GM21515 (cell line): Measurements from ENCODE around the gene PCDH12.

Experiments
- ATAC-seq: cut with Tn5 transposase; IDR thresholded peaks from one replicate; pipeline ENCODE4 v1.9.1; 2021; ENCODE audit not compliant: unreplicated experiment

The PCDH12 gene

DNA sequence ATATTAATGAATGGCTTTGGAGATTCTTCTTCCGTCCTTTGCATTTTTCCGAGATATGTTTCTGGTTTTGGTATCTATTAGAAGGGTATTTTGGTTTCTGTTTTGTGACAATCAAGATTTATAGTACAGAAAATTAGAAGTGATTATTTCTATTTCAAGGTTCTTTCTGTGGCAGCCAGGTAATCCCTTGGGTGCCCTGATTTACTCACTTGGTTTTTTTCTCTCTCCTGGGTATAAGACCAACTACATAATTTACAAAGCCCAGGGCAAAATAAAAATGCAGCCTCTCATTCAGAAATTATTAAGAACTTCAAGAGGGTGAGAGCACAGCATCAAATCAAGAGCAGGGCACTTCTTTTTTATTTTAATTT lies 8.9 kb upstream of the PCDH12 start:
- ATAC-seq, result no peak

DNA sequence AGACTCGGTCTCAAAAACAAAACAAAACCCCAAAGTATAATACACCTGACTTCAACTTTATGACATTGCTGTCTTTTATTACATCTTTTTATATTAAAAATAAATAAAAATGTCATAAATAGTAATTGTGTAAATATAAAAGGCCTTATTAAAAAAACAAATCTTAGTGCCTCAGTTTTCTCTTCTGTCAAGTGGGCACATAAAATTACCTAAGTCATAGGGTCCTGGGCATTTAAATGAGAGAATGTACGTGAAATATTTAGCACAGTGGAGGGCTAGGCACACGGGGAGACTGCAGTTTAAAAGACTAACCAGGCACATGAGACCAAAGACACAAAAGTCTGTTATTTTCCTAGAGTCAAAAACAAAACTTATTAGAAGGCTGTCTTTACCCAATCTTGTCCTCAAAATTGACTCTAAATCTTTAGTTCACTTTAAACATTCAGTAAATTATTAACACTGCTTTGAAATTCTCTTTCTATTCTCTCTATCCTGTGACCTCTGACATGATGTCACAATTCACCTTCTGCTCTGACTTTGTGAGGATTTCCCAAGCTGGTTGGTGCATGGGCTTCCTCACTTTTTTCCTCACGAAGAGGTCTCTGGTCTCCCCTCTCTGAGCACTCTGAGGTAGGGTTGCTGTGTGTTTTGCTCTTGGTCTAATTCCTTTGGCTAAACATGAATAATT lies 8.4 kb upstream of the PCDH12 start:
- ATAC-seq, result no peak

DNA sequence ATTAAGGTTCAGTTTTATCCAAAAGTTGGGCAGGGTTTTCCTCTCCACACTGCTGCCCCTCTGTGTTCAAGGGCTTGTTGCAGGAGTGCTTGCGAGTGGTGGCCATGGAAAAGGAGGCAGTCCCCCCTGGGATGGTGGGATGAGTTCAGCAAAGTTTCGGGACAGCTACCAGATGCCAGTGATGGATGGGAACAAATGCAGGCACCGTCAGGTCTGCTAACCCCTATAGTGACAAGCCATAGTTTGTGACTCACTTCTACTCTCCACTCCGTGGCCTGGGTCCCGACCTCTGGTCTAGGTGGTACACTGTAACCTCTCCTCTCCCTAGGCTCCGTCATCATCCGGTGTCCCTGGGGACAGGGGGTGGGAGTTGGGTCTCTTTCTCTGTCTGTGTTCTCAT lies 7.1 kb upstream of the PCDH12 start:
- ATAC-seq, result no peak

DNA sequence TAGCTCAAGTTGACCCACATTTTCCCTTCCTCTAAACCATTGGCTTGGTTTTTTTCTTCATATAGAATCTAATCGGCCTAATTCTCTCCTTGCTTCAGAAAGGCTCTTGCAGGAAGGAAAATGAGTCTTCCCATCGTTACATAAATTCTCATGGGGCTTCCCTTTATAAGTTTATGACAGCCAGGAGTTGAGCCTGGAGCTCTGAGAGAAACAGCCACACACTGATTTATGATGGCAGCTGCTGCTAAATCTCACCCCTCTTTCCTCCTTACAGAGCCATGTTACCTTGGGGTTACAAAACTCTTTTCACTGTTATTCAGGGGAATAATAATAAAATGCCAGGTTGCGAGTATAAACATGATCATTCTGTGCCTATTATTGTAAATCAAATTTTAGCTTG lies 5.7 kb upstream of the PCDH12 start:
- ATAC-seq, result no peak

DNA sequence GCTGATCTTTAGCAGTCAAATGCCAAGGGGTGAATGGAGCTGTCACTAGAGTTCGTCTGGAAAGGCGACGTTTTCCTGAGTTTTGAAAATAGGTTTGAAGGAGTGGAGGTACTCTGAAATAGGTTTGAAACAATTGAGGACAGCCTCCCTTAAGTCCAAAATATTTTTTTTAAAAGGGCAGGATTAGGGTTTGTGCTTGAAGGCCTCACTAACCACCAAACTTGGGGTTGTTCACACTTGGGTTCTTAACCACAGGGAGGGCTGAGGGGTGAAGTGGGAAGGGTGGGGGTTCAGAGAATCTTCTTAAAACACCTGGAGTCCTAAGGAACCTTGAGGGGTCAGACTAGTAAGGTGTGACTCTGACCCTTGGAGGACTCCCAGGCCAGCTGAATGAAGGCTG lies 3.5 kb upstream of the PCDH12 start:
- ATAC-seq, result no peak

DNA sequence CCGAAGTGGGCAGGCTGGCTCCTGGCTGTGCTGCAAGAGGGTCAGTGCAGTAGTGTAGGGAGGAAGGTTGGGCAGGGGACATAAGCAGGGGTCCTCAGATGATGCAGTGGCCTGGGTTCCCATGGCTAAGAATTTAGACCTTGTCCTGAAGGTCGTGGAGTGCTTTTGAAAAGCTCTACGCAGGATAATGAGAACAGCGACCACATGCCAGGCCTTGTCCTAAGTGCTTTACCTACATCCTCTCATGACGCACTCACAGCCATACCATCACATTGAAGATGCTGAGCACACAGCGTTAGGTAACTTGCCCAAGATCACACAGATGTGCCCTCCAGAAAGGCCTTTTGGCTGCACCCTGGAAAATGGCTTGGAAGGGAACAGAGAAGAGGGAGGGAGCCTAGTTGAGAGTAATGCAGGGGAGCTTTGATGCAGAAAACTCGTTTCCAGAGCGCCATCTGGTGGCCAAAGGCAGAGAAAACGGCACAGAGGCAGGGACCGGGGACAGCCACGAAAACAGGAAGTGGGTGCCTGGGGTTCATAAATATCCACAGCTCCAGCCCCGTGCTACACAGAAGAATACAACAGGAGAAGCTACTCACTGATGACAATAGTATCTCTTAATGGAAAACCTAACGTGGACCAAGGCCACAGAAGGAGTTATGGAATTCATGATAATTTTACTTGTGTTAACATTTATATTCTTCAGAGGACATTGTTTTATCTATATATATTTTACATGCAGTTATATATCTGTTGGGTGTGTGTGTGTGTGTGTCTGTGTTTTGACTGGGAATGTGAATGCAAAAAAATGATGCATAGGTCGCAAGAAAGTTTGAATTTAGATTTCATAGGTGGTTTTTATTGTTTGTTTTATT lies 2.7 kb upstream of the PCDH12 start:
- peak; percentile 94 for ATAC-seq

DNA sequence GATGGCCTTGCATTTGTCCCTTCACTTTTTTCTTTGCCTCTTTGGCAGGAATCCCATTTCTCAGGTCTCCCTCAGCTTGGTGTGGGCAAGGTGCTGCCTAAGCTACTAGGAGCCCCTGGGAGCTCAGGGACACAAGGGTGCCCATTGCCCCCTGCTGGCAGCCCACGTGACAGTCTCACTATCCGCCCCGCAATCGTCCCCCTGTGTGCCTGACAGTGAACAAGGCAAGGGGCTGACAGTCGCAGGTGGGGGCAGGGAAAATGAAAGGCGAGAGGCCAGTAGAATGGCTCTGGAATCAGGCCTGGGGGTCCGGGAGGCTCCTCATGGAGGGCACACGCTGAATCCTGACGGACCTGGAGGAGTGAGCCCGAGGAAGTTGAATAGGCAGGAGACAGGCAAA lies 2.0 kb upstream of the PCDH12 start:
- ATAC-seq, result no peak

DNA sequence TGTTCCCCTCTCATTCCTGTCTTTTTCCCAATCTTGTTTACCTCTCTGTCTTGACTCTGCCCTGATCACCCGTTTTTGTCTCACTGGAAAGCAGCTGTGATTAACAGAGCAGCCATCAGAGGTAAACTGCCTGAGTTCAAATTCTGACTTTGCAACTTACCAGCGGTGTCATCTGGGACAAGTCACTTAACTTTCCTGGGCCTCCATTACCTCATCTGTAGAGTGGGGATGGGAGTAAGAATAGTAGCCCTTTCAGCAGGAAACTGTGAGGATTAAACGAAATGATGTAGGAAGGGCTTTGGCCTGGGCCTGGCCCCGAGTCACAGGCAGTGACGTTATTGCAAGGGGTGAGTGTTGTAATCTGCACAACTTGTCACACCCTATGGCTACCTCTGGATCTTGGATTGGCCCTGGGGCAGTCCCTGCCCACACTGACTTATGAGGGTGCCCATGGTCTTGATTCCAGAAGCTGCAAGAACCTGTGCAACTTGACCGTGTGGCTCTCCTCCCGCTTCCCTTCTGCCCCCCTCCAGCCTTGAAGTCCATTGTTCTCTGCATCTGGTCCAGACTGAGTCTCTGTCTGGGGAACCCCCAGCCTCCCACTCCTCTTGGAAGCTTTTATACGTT lies 657 bp upstream of the PCDH12 start:
- no peak for ATAC-seq

DNA sequence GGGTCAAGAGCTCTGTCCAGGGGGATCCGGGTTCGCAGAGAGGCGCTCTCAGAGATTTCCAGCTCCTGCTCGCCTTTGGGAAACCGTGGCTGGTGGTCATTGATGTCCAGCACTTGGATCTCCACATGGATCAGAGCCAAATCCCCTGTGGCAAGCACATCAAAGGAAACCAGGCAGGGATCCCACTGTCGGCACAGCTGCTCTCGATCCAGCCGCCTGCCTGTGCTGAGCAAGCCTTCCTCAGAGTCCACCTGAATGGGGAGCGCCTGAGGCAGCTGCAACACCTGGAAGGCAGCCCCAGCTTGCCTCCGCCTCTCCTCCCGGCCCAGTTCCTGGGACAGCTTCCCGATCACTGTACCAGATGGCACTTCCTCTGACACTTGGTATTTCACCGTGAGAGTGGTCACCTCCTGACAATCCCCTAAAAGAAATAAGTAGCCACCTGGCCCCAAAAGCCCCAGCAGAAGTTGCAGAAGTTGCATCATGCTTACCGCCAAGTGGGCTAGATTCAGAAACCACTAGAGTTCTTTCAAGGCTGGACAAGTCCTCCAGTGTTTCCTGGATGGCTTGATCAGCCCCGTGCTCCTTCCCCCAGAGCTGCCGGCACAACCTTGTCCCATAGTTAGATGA lies 520 bp downstream of the PCDH12 start:
- ATAC-seq, result no peak

DNA sequence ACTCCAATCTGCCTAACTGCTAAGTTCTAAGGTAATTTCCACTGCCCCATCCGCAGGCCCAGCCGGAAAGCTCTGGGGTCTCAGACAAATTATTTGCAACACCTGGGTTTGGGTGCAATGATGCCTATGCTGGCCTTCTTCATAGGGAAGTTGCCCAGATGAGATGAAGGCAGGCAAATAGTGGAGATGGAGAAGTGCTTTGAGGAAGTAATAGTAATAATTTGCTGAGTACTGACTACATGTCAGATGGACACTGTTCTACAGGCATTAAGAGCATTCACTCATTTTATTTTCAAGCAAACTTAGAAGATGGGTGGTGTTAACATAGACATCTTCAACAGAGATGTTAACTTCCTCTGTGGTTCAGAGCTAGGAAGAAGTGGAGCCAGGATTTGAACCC lies 3.8 kb downstream of the PCDH12 start:
- no peak for ATAC-seq

DNA sequence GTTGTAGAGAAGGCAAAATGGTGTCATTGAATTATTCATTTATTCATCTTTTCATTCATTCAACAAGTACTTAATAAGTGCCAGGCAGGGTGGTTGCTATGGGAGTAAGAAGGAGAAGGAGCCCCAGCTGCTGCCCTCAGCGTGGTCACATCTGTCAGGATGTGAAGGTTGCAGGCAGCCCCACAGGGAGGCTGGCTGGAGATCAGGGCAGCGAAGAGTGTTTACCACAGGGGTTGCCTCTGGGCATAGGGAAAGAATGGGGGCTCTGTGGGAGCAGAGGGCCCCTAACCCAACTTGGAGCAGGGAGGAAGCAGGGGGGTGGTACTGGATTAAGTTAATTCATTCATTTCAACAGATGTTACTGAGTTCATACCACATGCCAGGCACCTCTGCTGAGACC lies 6.0 kb downstream of the PCDH12 start:
- no peak for ATAC-seq

DNA sequence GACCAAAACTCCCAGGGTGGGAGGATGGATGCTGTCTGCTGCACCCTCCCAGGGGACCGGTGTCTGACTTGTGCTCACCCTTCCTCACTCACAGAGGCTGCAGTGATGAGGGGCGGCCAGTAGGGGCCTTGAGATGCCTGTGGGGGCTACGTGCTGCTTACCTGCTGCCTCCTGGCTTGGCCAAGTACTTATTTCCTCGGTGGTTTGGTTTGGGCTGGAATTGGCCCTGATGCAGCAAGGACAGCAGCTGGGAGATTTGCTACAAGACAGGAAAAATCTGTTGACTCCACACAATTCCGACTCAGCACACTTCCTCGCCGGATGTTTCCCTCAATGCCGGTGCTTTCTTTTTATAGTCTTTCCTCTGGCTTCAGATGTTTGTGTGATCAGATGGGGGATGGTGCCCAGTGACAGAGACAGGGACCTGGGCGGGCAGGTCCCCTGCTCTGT lies 6.6 kb downstream of the PCDH12 start:
- ATAC-seq, result peak; percentile 74

DNA sequence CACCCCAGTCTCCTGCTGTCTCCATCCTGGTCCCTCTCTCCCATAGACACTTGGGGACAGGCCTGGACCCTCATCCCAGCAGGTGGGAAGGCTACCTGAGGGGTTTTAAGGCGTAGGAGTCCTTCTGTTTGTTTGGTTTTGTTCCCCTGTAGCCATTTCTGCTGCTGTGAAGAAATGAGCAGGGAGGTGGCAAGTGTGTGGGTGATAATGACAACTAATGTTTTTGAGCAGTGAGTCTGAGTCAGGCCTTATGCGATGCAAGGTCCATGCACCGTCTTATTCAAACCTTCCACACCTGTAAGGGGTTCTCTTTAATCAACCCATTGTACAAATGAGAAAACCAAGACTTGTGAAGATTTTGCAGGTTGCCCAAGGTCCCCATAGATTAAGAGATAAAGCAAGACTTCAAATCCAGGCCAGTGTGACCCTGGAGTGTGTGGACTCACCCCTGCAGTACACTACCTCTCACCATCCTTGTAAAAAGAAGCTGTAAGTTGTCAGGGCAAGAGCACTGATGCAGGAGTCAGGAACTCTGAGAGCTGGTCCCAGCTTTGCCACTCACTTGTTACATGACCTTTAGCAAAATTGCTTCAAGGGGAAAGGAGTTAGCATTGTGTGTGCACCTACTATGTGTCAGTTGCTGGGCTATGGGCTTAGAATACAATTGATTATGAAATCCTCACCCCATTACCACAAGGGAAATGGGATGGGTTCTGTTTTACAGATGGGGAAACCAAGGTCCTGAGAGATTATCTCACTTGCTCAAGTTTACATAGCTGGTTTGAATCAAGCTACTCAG lies 7.6 kb downstream of the PCDH12 start:
- no peak for ATAC-seq

DNA sequence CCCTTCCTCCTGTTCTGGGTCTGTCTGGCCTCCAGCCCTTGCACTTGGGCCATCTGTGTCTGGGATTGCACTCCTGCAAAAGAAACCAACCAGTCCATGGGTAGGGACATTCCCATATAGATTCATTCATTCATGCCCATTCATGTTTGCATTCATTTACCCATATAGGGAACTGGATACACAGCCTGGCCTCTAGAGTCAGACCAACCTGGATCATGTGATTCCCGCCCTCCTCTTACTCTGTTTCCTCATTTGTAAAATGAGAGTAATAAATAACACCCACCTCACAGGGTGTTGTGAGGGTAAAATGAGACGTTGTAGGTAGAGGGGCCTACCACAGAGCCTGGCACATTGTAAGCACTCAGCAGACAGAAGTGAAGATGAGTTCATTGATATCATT lies 8.5 kb downstream of the PCDH12 start:
- no peak for ATAC-seq

DNA sequence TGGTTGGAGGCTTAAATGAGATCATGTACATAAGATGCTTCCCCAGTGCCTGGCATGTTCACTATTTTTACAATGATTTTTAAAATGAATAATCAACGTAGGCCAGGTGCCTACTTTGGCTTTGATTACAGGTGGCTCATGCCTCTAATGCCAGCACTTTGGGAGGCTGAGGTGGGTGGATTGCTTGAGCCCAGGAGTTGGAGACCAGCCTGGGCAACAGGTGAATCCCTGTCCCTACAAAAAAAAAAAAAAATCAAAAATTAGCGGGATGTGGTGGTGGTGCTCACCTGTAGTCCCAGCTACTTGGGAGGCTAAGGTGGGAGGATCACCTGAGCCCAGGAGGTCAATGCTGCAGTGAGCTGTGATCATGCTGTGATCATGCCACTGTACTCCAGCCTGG lies 9.2 kb downstream of the PCDH12 start:
- no peak for ATAC-seq

DNA sequence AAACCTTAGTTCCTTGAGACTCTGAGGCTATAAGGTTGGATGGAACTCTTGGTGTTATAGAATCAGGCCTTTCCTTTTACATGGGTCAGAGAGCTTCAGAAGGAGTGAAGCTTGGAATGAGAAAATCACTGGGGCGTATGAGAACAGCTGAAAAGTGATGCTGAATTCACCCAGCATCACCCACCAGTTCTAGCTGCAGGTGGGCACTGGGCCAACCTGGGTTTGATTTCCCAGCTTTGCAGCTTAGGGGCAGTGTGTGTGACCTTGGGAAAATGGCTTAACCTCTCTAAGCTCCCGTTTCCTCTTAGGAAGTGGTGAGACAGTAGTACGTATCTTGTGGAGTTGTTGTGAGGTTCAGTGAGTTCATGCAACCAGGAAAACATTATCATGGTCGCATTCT lies 10.7 kb downstream of the PCDH12 start:
- no peak for ATAC-seq

DNA sequence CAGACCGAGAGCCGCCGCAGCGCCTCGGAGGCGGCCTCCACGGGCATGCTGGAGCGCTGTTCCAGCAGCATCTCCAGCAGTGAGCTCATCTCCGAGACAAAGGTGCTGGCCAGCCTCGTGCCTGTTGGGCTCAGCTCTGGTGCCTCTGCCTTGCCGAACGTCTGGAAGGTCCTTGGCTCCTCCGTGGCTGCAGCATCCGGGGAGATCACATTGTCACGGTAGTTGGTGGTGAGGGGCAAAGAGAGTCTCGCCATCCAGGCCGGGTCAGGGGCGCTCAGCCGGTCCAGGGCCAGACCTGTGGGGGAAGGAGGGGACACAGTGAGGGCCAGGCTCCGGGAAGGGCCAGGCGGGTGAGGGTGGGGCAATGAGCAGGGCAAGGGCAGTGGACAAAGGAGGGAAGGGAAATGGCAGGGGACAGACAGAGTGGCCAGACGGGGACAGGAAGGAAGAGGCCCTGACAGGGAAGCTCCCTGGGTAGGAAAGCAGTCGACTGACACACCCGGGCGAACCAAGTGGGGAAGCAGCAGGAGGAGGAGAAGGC lies 12.4 kb downstream of the PCDH12 start:
- no peak for ATAC-seq

DNA sequence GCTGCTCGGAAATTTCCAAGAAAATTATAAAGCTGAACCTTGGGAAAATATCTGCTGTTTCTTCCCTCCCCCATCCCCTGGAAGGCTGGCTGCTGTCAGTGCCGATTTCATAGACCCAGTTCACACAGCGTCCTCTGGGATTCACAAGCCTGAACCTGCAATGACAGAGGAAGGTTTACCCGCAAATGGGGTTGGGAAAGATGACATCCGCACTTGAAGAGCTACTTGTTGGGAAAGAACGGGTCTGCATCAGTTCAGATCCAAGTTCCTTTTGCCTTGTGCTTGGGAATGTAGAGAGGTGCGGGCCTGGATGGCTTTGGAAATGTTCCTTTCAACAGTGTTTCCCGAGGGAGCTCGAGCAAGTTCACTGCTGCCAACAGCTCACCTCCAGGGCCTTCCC lies 13.9 kb downstream of the PCDH12 start:
- ATAC-seq, result no peak

DNA sequence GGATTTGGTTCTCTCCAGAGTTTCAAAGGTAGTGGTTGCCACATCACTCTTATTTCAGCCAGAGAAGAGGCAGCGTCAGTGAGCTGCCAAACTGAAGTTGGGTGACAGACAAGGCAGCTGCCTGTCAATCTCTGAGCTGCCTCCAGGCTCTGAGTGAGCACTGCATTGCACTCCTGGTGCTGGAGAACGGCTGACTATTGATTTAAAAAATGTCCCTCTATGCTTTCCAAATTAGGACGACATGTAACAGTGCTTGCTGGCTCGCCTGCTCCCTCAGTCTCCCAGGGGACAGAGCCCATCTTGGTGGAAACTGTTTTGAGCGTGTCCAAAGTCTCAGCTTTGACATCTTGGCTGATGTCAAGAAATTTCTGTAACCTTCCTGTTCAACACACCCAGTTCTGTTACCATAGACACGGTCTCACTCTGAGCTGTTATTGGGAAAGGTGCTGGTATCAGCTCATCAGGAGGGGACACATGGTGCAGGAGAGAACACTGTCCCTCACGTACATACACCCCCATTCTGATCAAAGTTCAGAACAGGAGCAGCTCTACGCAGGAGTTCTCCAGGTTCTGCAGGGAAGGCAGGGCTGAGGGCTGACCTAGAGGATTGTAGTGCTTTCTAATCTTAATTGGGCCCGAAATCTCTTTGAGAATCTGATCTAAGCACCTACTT lies 15.7 kb downstream of the PCDH12 start:
- no peak for ATAC-seq

DNA sequence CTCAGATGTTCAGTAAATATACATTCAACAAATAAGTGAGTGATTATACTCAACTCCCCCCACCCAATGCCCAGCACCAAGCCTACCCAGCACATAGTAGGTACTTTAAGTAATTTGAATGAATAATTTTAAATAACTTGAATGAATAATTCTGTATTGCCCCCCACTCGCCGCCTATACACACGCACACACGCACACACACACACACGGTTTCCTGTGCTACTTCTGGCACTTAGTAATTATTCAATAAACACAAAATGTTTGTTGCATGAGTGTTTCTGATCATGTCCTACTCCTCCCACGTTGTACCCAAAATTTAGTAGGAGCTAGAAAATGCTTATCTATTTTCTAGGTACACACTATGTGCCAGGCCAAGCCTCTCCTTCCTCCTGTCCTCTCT lies 16.2 kb downstream of the PCDH12 start:
- no peak for ATAC-seq
